NCI-H510A treated with DMSO at 0.1 percent for 48 hours (cell line): Measurements from ENCODE around the gene POU6F2.

Experiments used
- DNase-seq: peaks from one replicate; lab custom pipeline; 2025; lab: John Stamatoyannopoulos, UW

POU6F2 gene

DNA sequence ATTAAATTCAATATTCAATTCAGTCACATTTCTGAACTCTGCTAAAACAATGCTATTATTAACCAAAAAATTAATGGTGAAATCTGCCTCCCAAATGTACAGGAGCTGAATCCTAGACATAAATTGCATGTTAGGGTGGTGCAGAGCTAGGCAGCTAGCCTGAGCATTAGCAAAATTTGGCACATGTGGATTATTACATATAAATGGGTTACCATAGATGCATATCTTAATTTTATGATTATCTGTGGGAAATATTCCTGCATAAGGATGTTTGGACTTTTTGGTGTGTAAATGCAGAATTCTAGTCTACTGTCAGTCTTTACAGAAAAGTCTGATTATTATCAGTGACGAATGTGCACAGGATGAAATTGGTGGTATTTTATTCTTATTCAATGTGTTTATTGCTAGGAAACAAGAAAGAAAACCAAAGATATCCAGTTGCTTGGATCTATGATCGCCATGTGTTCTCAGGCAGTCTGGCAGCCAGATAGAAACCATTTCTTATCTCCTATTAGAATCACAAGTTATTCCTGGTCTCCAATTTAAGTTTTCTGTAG lies 150.7 kb downstream of the POU6F2 start:
- no peak for DNase-seq

DNA sequence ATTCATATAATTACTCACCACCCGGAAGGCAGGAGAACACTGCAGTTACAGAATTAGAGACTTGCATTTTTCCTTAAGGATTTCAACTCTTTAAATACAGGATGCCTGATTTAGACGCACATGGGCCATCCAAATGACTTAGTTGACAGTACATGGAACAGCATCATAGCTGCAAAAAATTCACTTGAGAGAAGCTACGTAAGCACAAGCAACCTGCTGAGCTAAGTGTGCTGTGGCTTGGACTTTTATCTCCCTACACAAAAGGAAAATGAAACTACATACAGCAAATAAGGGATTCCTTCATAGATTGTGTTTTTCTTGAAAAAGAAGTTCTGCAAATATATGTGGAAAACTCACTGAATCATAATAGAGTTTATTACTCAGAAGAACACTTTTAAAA lies 152.6 kb downstream of the POU6F2 start:
- no peak for DNase-seq

DNA sequence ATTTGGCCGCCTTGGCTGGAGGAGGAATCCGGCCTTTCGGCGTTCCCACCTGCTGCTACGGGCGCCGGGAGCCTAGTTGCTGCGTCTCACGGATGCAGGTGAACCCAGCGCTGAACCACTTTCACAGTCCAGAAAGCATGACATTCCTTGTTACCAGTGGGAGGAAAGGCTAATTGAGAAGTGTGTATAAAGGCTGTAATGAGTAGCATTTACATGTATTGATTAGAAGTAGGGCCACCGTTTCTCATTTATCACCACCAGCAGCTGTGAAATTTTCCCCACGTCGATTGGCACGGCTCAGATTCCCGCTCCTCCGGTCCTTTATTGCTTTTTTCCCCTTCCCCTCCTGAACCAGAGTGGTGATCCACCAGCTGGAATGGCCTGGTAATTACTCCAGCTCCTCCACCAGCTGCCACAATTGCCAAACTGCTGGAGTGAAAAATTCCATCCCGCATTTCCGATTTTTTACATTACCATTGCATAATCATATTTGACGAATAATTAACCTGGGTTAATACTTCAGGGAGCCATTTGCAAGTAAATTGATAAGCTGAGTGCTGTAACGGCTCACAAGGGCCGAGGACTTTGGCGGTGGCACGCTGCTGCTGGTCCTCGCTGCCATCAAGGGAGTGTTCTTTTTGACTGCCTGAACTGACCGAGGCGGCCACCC lies 153.3 kb downstream of the POU6F2 start:
- DNase-seq: no peak

DNA sequence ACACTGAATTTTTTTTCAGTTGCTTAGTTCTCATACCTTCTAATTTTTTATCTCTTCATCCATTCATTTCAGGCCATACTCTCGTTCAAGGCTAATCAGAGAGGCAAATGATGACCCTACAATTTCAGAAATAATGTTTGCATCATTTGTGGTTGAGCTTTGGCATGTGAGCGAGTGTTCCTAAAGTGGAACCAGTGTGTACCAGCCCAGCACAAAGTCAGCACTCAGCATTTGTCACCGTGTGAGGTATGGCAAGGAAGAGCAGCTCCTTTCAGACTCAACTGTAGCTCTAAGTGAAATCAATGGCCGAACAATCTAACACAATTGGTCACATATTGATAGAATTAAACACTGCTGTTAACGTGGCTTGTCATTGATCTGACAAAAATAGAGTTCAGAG lies 154.6 kb downstream of the POU6F2 start:
- DNase-seq: no peak

DNA sequence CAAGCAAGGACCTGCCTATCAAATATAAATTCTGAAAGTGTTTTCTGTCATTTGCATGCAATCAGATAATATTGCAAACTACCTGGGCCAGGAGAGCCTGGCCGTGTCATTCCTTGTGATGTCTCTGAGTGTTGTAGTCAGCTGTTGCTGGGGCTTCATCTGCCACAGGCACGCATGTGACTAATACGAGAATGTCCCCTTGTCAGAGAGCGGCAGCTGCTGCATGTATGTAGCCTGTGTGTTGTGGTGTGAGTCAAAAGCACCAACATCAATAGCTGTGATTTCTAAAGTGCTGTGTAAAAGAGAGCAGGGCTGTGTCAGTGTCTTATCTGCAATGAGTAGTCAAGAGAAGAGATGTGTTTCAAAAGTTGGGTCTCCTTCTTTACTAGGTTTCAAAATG lies 155.4 kb downstream of the POU6F2 start:
- DNase-seq: no peak

DNA sequence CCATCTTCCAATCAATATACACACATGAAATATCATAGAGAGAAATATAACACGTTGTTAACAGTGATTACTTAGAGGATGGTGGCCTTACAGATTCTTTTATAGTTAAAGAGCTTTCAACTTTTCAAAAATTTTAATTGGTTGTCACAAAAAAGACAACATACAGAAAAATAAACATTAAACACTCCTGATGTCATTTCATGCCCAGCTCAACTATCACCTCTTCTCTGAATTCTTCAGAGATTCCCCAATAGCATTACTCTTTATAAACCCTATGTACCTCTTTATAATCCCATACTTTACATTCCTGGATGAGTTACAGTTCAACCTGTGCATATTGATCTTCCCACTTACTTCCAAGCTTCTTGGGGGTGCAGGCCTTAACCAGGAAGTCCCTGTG lies 159.8 kb downstream of the POU6F2 start:
- no peak for DNase-seq

DNA sequence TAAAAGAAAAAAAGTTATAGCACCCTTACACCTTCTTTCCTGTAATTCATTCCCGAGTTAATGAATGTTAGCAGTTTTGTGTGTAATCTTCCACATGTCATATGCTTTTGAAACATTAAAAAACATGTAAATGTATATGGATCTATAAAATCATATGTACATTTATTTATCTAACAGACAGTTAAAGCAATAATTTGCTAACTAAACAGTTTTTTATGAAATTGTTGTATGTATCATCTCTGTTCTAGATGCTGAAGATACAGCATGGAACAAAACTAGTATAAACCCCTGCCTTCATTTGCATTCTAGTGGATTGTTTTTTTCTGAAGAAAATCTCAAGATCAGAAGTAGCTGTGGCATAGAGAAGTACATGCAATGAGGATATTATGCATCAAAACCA lies 165.0 kb downstream of the POU6F2 start:
- no peak for DNase-seq

DNA sequence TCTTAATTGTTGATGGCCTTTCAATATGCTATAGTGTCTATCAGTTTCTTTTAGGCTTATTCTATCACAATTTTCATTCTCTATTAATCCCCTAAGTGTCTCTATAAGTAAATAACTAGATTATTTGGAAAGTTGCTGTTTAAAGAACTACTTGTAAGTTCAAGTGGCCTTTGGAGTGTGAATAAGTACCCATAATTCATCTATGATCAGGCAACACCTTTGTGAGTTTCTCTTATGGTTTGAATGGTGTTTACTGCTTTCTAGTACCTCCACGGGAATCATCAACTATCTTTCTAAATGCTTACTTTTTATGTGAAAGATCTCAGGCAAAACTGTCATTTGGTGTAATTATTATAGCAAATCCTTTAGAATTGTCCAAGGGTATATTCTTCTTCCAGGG lies 166.7 kb downstream of the POU6F2 start:
- peak; percentile 69 for DNase-seq

DNA sequence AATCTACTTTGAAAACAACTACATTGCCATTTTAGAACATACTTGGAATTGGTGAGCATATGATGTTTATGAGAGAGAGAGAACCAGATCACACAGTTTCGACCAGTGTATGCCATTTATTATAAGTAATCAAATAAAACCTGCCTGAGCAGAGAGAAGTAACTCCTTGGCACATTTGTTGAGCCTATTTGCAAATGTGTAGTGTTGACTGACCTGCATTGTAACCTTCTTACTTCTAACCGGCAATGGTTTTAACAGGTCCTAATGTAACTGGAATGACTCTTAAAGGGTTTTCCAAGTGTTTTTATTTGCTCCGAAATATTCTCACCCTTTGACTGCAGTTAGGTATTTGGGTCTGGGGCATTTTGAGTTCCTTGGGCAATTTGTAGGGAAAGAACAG lies 167.6 kb downstream of the POU6F2 start:
- no peak for DNase-seq

DNA sequence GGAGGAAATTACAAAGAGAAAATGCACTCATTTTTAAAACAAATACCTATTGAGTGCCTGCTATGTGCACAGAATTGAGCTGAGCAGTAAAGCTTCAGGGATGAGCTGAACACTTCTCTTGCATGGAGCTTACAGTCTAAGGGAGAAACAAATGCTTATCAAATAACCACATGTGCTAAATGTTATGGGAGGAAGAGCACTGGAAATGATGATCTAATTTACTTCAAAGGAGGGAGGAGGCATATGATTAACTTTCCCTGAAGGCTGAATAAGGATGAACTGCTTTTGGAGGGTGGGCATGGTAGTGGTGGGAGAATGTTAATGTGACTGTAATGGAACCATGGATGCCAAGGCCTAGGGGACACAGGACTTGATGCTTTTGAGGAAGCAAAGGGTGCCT lies 168.2 kb downstream of the POU6F2 start:
- DNase-seq: no peak

DNA sequence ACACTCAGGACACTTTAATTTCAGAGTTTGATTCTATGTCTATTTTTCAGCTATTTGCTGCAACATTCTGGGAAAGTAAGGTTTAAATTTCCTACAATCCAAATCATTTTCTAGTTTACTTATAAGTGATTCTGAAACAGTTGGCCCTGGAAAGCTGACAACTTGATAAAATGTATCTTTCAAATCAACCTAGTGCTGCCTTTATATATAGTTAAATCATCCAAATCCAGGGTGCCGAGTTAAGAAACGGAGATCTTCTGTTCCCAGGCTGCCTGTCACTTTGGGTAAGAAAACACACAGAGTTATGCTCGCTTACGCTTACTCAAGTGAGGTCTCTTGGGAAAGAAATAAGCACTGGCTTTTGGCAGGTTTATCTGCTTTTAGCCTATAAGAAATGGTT lies 175.0 kb downstream of the POU6F2 start:
- no peak for DNase-seq

DNA sequence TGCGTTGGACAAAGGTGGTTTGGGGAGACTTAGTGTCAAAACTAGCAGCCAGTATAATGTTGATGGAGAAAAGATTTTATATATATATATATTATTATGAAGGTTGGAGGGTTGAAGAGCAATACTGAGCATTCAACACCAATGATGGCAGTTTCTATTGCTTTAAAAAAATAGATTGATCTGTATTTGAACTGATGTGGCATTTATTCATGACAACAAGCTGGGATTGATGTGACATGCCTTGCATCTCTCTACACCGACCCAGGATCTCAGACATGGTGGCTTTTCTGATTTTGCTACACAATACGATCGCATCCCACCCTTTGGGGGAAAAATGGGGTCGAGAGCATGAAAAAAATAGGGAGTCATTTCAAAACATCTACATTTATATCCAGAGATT lies 175.4 kb downstream of the POU6F2 start:
- DNase-seq: no peak

DNA sequence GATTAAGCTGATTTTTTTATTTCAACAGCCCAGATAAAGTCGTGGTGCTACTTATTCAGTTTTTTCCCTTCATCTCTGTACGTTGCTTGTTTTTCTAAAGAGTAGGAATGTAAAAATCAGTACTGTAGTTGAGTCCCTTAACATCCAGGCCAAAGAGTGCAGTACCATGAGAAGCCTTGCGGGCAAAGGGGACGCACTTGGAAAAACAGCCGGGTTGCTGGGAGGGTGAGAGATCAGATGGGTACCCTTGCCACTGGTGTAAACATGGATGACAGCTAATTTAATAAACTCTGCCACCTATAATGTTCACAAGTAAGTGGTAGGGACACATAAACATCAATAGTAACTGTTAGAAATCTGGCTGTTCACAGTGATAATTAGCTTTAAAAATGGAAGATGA lies 175.9 kb downstream of the POU6F2 start:
- DNase-seq: no peak

DNA sequence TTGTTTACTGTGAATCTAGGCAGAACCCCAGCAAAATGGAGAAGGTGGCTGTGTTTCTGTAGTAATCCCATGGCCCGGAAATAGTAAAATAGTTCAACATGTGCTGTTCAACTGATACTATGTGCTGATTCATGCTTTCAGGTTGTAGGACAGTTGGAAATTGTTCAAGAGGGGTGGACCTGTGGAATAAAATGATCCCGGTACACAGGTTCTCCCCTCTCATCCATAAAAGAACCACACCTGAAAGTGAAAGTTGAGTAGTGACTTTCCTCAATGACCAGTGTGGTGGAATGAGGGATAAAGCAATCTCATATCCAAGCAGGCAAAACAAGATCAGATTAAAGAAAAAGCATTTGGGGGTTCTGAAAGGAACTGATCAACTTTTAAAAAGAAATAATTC lies 177.1 kb downstream of the POU6F2 start:
- DNase-seq: no peak

DNA sequence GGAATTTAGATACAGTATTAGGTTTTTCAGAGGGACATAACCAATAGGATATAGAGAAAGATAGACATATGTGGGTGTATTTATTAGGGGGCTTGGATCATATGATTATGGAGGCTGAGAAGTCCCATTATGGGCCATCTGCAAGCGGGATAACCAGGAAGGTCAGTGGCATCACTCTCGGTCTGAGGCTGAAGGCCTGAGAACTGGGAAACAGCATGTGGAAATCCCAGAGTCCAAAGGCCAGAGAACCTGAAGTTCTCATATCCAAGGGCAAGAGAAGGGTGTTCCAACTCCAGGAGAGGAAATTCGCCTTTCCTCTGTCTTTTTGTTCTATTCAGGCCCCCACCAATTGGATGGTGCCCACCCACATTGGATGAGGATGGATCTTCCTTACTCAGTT lies 180.7 kb downstream of the POU6F2 start:
- DNase-seq: no peak

DNA sequence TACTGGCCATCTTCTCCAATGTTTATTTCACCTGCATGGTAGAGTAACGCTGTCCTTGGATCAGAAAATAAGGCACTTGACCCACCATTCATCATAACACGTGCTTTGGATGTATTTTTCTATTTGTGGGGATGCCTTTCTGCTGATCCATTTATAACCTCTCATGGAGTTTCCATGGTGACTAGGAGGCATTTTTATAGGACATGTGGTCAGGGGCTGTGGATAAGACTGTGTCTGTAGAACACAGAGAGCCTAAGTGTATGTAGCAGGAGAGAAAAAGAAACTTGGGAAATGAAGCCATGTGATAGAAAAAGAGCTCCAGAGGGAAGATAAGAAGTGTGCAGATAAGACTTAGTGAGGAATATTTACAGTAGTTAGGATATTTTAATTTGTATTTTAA lies 184.2 kb downstream of the POU6F2 start:
- no peak for DNase-seq

DNA sequence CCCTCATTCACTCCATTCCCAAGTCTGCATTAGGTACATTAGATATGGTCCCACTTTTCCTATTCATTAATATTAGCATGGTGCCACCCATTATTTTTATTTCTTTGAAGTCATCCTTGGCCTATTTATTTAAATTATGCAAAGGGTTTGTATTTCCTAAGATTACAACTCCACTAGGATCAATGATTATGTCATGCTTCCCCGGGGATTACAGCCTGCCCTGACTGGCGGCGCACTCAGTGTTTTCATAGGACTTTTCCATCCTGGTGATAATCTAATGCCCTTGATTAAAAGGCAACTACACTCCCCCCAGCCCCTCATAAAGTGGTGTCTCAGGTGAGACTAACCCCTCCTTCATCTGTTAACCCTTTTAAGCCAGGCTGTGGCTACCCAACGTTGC lies 187.2 kb downstream of the POU6F2 start:
- no peak for DNase-seq

DNA sequence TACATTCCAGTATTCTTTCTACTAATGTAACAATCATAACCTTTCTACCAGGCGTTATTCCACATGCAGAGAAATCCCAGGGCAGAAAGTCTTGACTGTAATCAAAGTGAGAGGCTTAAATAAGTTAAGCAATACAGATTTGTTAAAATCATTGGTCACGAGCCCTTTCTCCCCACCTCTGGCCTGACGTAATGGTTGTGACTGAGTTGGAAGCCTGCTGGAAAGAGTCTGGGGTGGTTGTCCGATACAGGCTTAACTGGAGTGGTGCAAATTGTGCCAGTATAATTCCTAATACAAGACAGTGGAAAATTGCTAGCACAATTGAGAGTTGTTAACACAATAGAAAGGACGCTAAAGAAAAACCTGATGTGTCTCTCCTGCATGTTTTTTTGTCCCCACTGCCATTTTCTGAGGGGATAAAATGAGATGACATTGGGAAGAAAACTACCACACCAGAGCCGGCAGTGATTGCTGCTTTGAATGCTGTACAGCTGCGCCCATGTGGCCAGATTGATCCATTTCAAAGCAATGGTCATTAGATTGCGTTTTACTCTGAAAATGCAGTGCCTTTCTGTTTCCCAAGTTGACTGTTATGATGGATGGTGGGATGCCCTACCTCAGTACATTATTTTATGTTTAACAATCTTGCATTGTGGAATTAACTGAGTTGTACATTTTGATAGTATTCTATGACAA lies 190.8 kb downstream of the POU6F2 start:
- DNase-seq: no peak

DNA sequence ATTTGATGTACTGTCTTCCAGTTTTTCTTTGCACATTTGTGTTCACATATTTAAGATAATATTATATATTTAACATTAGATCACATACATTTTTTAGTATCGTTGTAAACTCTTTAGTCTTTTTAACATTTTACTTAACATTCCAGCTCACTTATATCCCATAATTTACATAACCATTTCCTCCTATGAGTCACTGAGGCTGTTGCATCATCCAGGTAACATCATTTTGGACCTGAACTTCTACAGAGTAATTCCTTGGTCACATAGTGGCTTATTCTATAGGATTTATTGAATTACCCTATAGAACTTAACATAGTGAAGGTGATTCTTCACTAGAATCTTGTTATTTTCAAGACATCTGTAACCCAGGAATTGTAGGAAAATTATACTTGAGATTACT lies 194.4 kb downstream of the POU6F2 start:
- DNase-seq: no peak

DNA sequence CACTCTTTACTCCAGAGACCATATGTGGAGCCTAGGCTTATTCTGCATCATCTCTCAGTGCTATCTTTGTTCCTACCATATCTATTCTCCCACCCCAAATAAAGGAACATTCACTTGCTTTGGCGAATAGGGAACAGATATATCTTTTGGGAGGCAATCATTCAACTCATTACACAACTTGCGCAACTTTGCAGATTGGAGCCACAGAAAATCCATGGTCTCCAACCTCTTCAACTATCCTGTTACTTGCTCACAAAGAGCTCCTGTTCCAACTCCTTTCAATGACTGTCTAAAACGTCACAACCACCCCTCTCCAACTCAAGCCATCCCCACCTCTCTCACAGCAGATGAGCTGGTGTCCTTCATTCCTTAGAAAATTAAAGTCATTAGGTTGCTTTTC lies 203.7 kb downstream of the POU6F2 start:
- no peak for DNase-seq

DNA sequence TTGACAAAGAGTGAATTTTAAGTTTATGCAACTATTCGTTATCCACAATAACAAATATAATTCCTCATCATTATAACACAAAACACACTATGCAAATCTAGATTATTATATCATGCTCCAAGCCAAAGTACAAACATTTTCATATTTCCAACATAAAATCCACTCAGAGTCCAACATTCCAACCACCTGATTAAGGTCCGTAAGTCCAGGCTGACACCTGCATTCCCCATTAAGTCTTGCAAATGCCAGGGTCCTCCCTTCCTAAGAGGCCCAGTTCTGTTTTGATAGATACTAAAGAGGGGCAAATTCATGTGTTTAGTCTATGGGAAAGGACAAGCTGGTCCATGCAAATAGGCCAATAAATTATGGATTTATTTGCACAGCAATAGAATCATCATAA lies 206.1 kb downstream of the POU6F2 start:
- no peak for DNase-seq

DNA sequence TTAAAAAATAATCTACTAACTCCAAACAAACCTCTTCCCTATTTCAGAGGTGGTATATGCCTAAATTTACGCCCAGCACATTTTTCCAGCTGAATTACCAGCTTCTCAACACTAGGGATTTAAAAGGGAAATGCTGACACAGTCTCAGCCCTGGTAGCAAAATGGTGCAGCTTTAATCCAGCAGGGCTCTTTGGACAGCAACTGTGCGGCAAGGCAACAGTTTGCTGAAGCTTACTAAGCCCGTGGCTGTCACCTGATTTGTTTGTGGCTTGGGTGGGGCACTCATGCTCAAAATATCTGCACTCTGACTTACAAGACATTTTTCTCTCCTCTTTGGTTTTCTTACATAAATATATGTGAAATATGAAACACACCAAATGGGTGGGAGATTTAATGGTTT lies 206.7 kb downstream of the POU6F2 start:
- no peak for DNase-seq

DNA sequence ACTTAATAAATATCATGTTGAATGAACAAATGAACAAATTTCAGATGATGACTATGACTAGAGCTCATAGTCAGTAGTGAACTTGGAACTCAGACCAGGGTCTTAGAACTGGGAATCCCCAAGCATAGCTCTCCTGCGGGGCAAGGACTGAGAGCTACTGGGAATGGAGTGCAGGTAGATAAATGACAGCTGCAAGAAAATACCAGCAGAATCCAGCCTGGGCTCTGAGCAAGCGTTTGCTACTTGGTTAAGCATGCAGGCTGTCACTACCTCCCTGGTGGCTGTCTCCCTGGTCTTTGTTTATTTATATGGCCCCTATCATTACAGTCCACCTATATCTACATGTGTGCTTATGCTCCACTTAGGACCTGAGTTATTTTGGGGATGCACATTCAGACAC lies 208.4 kb downstream of the POU6F2 start:
- no peak for DNase-seq

DNA sequence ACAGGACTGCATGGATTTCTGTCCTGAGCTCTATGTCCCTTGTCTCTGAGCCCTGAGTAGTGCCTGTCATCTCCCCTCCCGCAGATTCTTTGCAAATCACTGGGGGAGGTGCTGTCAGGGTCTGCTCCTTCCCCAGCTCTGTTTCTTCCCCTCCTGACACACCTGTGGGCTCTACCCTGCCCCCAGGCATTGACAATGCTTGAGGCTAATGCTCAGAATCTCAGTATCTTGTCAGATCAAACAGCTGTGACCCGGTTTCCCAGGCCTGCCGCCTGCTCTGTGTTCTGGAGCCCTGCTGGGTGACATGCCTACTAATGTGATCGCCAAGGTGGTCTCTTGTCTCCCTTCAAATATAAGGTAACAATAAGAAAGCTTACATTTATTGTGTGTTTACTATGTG lies 209.0 kb downstream of the POU6F2 start:
- no peak for DNase-seq
